Measurements from ENCODE around the gene SLC39A1.

The SLC39A1 gene

DNA sequence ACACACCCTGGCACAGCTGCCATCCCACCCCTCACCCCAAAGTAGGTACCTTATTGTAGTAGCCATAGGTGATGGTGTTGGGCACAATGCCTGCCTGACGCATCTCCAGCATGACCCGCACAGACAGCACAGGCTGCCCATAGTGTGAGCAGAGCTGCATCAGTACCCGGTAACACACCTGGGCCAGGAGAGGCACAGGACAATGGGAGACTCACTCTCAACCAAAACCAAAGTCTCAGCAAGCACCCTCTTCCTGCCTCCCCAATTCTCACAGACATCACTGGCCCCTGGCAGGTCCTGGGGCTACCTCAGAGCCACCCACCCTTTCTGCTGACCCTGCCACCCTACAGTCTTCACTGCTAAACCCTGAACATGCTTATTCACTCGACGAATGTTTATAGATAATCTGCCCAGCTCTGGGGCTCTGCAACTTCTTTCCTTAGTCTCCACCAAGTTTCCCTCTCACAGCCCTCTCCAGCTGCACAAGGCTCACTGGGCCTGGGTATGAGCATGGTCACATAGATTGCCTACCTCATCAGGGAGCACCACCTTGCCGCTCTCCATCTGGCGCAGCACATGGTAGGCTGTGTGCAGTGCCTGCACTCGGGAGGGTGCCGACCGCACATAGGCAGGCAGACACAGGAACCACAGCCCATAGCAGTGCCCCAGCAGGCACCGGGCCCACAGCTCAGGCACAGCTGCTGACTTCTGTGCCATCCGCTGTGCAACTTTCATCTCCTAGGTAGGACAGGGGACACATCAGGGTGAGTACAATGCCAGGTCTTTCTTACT, 27.1 kb downstream of the SLC39A1 start:
- H2AFZ ChIP-seq (ENCODE audit: low read length) = no peak overlapping the region
- TF ChIP-seq EZH2 (IDR thresholded peaks at IDR 0.05; ENCODE audit: borderline replicate concordance, low read length) = no peak
- TF ChIP-seq, protein P1, sequence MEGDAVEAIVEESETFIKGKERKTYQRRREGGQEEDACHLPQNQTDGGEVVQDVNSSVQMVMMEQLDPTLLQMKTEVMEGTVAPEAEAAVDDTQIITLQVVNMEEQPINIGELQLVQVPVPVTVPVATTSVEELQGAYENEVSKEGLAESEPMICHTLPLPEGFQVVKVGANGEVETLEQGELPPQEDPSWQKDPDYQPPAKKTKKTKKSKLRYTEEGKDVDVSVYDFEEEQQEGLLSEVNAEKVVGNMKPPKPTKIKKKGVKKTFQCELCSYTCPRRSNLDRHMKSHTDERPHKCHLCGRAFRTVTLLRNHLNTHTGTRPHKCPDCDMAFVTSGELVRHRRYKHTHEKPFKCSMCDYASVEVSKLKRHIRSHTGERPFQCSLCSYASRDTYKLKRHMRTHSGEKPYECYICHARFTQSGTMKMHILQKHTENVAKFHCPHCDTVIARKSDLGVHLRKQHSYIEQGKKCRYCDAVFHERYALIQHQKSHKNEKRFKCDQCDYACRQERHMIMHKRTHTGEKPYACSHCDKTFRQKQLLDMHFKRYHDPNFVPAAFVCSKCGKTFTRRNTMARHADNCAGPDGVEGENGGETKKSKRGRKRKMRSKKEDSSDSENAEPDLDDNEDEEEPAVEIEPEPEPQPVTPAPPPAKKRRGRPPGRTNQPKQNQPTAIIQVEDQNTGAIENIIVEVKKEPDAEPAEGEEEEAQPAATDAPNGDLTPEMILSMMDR (IDR thresholded peaks at IDR 0.05; ENCODE audit: low read length) = no peak
- H3K4me2 ChIP-seq (ENCODE audit: low read length) = no peak overlapping the region
- H3K9me2 ChIP-seq (ENCODE audit: low read depth, low read length) = no peaks in the 10 kb centered on the region
- no peak overlapping the region for H3K9ac ChIP-seq (ENCODE audit: low read length)
- H3K4me3 ChIP-seq (ENCODE audit: low read depth, low read length, poor library complexity, severe bottlenecking) = no peak overlapping the region
- no peaks in the 10 kb centered on the region for H3K4me1 ChIP-seq (ENCODE audit: insufficient read depth, low read length, severe bottlenecking)
- no peak overlapping the region for H3K27ac ChIP-seq (ENCODE audit: low read depth, low read length, poor library complexity, severe bottlenecking)
- no peaks in the 10 kb centered on the region for H3K27me3 ChIP-seq (ENCODE audit: insufficient read depth, low read length)
- peaks cover 87% of the 10 kb centered on the region for H3K36me3 ChIP-seq (ENCODE audit: insufficient read depth, low read length)
- no peaks in the 10 kb centered on the region for H3K9me3 ChIP-seq (ENCODE audit: low read length)
- H4K20me1 ChIP-seq (ENCODE audit: insufficient read depth, low read length) = no peaks in the 10 kb centered on the region
- H3K79me2 ChIP-seq (ENCODE audit: insufficient read depth, low read length) = no peaks in the 10 kb centered on the region
- no peaks in the 10 kb centered on the region for H3F3A ChIP-seq (ENCODE audit: insufficient read depth, low read length)

DNA sequence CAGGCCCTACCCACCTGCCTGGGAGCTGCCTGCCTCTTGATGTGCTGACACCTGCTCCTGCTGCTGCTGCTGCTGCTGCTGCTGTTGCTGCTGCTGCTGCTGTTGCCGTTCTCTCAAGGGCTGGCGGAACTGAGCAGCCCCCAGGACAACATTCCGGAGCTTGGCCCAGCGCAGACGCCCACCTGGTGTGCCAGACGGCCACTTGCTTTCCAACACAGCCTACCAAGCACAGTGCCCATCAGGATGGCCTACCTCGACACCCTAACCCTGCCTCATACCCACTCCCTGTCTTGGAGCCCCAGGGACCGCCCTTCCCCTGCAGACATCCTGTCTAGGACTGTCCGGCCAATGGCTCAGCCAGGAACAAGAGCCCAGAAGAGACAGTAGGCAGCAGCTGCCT, 28.6 kb downstream of the SLC39A1 start:
- Histone ChIP-seq H3K9me3 (ENCODE audit: low read length) (no peaks in the 10 kb centered on the region), H3F3A (ENCODE audit: insufficient read depth, low read length) (no peaks in the 10 kb centered on the region), H3K9me2 (ENCODE audit: low read depth, low read length) (no peaks in the 10 kb centered on the region), H3K27ac (ENCODE audit: low read depth, low read length, poor library complexity, severe bottlenecking) (no peak overlapping the region), H3K9ac (ENCODE audit: low read length) (no peak overlapping the region), H3K36me3 (ENCODE audit: insufficient read depth, low read length) (peaks cover 85% of the 10 kb centered on the region), H4K20me1 (ENCODE audit: insufficient read depth, low read length) (no peaks in the 10 kb centered on the region), H3K4me1 (ENCODE audit: insufficient read depth, low read length, severe bottlenecking) (no peaks in the 10 kb centered on the region), H3K79me2 (ENCODE audit: insufficient read depth, low read length) (no peaks in the 10 kb centered on the region), H3K27me3 (ENCODE audit: insufficient read depth, low read length) (no peaks in the 10 kb centered on the region), H3K4me3 (ENCODE audit: low read depth, low read length, poor library complexity, severe bottlenecking) (no peak overlapping the region), H3K4me2 (ENCODE audit: low read length) (no peak overlapping the region), H2AFZ (ENCODE audit: low read length) (no peak overlapping the region)
- TF ChIP-seq, protein P1 (IDR thresholded peaks at IDR 0.05; ENCODE audit: low read length) = no peak
- TF ChIP-seq EZH2 (IDR thresholded peaks at IDR 0.05; ENCODE audit: borderline replicate concordance, low read length) = no peak

DNA sequence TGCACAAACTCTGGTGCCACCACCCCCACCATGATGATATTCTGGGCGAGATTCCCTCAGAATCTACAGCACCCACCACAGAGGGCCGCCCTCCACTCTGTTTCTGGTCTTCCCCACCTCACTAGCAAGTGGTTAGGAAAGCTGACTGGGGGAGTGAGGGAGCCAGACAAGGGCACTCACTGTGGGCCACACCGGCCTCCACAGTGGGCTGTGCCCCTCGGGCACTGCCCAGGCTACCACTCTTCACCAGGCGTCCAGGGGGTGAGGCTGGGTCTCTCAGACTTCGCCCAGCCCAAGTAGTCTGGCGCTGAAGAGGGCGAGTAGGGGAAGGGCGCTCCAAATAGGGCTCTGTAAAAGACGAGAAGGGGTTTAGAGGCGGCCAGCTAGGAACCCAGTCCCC, 29.4 kb downstream of the SLC39A1 start:
- Histone ChIP-seq H4K20me1 (ENCODE audit: insufficient read depth, low read length) (no peaks in the 10 kb centered on the region), H3K4me3 (ENCODE audit: low read depth, low read length, poor library complexity, severe bottlenecking) (no peak overlapping the region), H3K4me2 (ENCODE audit: low read length) (no peak overlapping the region), H3K27me3 (ENCODE audit: insufficient read depth, low read length) (no peaks in the 10 kb centered on the region), H3K36me3 (ENCODE audit: insufficient read depth, low read length) (peaks cover 84% of the 10 kb centered on the region), H3K4me1 (ENCODE audit: insufficient read depth, low read length, severe bottlenecking) (no peaks in the 10 kb centered on the region), H3F3A (ENCODE audit: insufficient read depth, low read length) (no peaks in the 10 kb centered on the region), H2AFZ (ENCODE audit: low read length) (no peak overlapping the region), H3K9me3 (ENCODE audit: low read length) (no peaks in the 10 kb centered on the region), H3K9ac (ENCODE audit: low read length) (no peak overlapping the region), H3K79me2 (ENCODE audit: insufficient read depth, low read length) (no peaks in the 10 kb centered on the region), H3K27ac (ENCODE audit: low read depth, low read length, poor library complexity, severe bottlenecking) (no peak overlapping the region), H3K9me2 (ENCODE audit: low read depth, low read length) (no peaks in the 10 kb centered on the region)
- TF ChIP-seq EZH2 (IDR thresholded peaks at IDR 0.05; ENCODE audit: borderline replicate concordance, low read length) = no peak
- TF ChIP-seq, protein P1 (IDR thresholded peaks at IDR 0.05; ENCODE audit: low read length) = no peak

All from OCI-LY1 (cell line).